ENCODE results near the gene TTC7B. TPM values are rescaled to one million over a fixed set of nuclear protein-coding genes. Genes with fewer than 3 reads are reported as not detected.

TTC7B gene
- total and polyA plus RNA-seq, 2 donors (not counting 3 experiments of a cell fraction or from before 2014, with no cell fraction given), result 46.8 to 76.5 TPM

DNA sequence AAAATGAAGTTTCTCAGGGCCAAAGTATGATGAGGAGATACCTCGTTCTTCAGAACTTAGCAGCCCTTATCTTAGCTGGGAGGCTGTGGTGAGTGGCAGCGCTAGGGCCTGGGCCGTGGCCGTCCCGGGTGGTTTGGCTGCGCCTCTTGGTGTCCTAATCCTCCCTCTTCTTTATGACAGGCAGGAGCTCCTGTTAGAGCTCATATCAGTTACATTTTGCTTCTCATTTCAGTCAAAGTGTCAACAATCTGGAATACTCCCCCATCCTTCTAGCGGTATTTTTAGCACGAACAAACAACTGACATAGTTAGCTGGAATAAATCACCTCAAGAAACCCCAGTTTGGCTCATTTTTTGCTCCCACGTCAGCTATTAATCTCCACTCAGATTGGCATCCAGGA lies 188.8 kb downstream of the TTC7B start:
- Histone ChIP-seq H3K9me1 (replicated peaks; ENCODE audit: control insufficient read depth, extremely low read depth, insufficient read depth, low read length) (no peaks in the 10 kb centered on the region), H4K20me1 (replicated peaks; ENCODE audit: control insufficient read depth, extremely low read depth, insufficient read depth, low read length) (no peaks in the 10 kb centered on the region), H2AFZ (ENCODE audit: low read depth, low read length) (no peak overlapping the region), H3K9me3 (replicated peaks; ENCODE audit: control insufficient read depth, insufficient read depth, low read length) (no peaks in the 10 kb centered on the region), H3K36me3 (ENCODE audit: control insufficient read depth in 2 of 2, extremely low read depth in 1 of 2, insufficient read depth in 2 of 2, low read length in 2 of 2) (no peaks in the 10 kb centered on the region), H3K4me2 (ENCODE audit: insufficient read depth, low read length) (no peak overlapping the region), H3K4me1 (ENCODE audit: control insufficient read depth, extremely low read depth, insufficient read depth, low read length) (peaks cover 19% of the 10 kb centered on the region), H3K79me2 (ENCODE audit: control insufficient read depth, insufficient read depth, low read length) (no peaks in the 10 kb centered on the region), H3K27me3 (ENCODE audit: control insufficient read depth in 2 of 2, insufficient read depth in 2 of 2, low read length in 2 of 2) (no peaks in the 10 kb centered on the region), H3K9ac (replicated peaks; ENCODE audit: extremely low read depth, insufficient read depth, low read length) (no peak overlapping the region), H3K4me3 (replicated peaks in 1 of 3; ENCODE audit: insufficient read depth in 1 of 3, low read depth in 1 of 3, low read length in 3 of 3) (no peak overlapping the region), H3K27ac (ENCODE audit: insufficient read depth, low read depth, low read length) (no peak overlapping the region)
- intact Hi-C loops (cut with micrococcal nuclease) (no loop called here), dilution Hi-C loops (cut with MboI; ENCODE audit: extremely low pct_ligation_motif_present, low sequenced_read_pairs) (no loop called here)
- TF ChIP-seq, protein P1, sequence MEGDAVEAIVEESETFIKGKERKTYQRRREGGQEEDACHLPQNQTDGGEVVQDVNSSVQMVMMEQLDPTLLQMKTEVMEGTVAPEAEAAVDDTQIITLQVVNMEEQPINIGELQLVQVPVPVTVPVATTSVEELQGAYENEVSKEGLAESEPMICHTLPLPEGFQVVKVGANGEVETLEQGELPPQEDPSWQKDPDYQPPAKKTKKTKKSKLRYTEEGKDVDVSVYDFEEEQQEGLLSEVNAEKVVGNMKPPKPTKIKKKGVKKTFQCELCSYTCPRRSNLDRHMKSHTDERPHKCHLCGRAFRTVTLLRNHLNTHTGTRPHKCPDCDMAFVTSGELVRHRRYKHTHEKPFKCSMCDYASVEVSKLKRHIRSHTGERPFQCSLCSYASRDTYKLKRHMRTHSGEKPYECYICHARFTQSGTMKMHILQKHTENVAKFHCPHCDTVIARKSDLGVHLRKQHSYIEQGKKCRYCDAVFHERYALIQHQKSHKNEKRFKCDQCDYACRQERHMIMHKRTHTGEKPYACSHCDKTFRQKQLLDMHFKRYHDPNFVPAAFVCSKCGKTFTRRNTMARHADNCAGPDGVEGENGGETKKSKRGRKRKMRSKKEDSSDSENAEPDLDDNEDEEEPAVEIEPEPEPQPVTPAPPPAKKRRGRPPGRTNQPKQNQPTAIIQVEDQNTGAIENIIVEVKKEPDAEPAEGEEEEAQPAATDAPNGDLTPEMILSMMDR (IDR thresholded peaks at IDR 0.05; ENCODE audit: extremely low read depth in 1 of 2, insufficient read depth in 1 of 2, low read depth in 1 of 2, low read length in 2 of 2), result no peak
- TF ChIP-seq EZH2 (IDR thresholded peaks at IDR 0.05; ENCODE audit: borderline replicate concordance, low read depth, low read length, severe bottlenecking) (no peak), JUN (IDR thresholded peaks at IDR 0.05; ENCODE audit: borderline replicate concordance, insufficient read depth, insufficient read length, low read depth) (no peak), POLR2AphosphoS5 (IDR thresholded peaks at IDR 0.05; ENCODE audit: insufficient read depth, low read depth, low read length) (no peak), FOS (IDR thresholded peaks at IDR 0.05; ENCODE audit: borderline replicate concordance, insufficient read depth, low read length) (no peak)
- TF ChIP-seq, protein P2, sequence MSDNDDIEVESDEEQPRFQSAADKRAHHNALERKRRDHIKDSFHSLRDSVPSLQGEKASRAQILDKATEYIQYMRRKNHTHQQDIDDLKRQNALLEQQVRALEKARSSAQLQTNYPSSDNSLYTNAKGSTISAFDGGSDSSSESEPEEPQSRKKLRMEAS (IDR thresholded peaks at IDR 0.05; ENCODE audit: insufficient read depth, insufficient read length), result no peak
- POLR2A ChIA-PET, result no interaction called here
- CTCF ChIA-PET, result interaction anchor here (2.3 kb wide), 1 partner anchor 11 kb away, joined by 8 read pairs; no protein-coding TSS in a partner anchor
- FAIRE-seq (no peak), DNase-seq (ENCODE audit: low read depth, low spot score) (no peak)
- BruUV-seq (replicated peaks), result no TSS peak

Measured in endothelial cell of umbilical vein (primary cell).